Measurements from ENCODE around the gene S100A1.
"Not testable (repeated sequence)": the region's sequence is repeated elsewhere in the genome, so short reads cannot be mapped to it uniquely, and the experiment has no call there.

Gene S100A1

DNA sequence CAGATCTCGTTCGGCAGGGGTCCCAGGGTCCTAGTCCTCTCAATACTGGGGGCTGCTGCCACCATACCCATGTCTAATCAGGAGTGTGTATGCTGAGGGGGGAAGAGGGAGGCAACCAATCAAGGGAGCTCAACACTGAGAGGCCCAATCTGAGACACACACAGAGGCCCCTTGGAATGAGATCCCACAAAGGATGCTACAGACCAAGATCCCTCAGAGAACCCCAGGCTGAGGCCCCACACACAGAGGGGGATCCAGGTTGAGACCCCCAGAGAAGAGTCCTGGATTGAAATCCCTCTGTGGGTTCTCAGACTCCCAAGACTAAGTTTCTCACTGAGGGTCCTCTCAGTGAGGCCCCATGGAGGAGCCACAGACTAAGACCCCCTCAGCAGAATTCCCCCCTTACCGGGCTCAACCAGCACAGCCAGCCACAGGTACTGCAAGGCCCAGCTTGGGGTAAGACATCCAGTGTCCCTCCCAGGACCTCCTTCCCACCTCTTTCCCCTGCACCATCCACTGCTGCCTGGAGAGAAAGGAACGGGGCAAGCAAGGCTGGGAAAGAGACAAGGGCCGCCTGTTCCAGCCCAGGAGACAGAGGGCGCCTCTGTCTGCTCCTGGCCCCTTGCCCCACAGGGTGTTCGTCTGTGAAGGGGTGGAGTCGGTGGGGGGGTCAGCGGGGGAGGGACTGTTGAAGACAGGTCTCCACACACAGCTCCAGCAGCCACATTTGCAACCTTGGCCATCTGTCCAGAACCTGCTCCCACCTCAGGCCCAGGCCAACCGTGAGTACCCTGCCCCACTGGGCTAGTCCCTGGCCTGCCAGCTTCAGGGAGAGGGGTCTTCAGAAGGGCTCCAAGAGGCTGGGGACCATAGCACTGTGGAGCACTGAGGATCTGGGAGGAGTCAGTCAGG lies at the start of gene S100A1:
TSS of gene S100A1 (plus strand) at position 720 of the 912 bp plus-strand sequence. CDS start 2,088 bp downstream, outside the sequence.
- no peak for DNase-seq

DNA sequence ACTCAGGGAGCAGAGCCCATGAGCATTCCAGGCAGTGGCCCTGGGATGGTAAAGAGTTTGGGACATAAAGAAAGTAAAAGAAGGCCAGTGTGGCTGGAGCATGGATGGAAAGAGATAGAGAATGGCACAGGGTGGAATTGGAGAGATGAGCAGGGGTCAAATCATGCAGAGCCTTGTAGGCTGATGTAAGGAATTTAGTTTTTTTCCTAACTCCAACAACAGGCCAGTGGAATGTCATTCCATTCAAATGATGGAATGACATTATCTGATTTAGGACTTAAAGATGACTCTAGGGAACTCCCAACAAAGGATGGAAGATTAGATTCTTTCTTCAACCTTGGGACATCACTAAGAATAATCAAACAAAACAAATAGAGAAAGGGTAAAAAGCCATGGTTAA lies 49.7 kb upstream of the S100A1 start:
- DNase-seq, result no peak

DNA sequence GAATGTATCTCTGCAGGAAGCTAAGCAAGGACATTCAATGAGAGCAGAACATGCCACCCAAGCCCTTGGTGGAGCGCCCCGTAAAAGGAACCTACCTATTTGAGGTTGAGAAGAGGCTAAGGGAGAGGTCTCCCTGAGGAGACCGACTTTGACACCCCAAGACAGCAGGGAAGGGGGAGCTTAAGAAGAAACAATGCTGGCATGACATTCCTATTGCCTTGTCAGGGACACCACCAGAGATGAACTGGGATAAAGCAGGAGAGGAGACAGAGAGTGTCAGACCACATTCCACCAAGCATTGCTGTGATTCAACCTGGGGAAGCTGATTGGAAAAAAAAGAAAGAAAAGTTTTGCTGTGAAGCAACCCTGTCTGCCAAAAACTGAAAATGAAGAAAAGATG lies 49.3 kb upstream of the S100A1 start:
- no peak for DNase-seq

DNA sequence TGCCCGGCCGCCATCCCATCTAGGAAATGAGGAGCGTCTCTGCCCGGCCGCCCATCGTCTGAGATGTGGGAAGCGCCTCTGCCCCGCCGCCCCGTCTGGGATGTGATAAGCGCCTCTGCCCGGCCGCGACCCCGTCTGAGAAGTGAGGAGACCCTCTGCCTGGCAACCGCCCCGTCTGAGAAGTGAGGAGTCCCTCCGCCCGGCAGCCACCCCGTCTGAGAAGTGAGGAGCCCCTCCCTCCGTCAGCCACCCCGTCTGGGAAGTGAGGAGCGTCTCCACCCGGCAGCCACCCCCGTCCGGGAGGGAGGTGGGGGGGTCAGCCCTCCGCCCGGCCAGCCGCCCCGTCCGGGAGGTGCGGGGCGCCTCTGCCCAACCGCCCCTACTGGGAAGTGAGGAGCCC lies 45.4 kb upstream of the S100A1 start:
- not testable (repeated sequence) for DNase-seq

DNA sequence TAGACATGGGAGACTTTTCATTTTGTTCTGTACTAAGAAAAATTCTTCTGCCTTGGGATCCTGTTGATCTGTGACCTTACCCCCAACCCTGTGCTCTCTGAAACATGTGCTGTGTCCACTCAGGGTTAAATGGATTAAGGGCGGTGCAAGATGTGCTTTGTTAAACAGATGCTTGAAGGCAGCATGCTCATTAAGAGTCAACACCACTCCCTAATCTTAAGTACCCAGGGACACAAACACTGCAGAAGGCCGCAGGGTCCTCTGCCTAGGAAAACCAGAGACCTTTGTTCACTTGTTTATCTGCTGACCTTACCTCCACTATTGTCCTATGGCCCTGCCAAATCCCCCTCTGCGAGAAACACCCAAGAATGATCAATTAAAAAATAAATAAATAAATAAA lies 44.7 kb upstream of the S100A1 start:
- not testable (repeated sequence) for DNase-seq

DNA sequence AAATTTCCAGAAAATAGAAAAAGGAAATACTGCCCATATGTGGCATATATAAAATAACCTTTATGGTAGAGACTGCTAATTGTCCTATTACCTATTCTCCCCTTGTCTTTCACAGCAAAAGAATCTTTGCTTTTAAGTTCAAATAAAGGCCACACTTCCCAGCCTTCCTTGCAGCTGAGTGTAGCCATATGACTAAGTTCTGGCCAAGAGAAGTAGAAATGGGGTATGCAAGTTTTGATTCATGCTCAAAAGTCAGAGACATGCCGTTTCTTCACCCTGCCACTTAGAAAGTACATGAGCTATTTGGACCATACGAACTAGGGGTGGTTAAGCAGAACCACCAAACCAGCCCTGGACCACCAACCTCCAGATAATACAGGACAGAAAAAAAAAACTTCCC lies 44.3 kb upstream of the S100A1 start:
- no peak for DNase-seq

DNA sequence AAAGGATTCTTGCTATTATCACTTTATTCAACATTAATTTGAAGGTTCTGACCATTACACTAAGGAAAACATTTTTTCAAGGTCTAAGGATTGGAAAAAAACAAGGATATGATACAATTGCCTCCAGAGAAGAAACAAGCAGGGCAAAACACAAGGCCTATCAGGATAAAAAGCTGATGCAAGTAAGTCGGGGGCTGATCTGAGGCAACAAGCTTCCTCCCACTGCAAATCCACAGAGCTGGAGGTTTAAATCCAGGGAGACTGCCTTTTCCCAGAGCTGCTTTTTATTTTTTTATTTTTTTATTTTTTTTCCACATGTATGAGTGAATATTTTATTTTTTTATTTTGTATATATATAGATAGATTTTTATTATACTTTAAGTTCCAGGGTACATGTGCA lies 43.2 kb upstream of the S100A1 start:
- no peak for DNase-seq

DNA sequence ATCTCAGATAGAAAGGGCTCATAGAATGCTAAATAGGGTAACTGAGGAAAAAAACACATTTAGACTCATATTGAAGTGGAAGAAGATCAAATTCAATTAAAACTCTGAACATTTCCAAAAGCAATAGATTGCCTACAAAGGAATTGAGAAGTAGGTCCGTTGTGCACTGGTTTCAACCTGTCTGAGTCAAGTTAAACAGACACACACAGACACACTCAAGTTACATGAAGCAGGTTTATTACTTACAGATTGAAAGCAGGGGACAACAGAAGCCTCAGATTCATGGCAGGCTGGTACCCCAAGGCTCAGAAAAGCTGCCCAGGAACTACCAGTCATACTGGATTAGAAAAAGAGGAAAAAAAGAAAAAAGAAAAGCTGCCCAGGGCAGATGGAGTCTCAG lies 41.9 kb upstream of the S100A1 start:
- DNase-seq, result no peak

DNA sequence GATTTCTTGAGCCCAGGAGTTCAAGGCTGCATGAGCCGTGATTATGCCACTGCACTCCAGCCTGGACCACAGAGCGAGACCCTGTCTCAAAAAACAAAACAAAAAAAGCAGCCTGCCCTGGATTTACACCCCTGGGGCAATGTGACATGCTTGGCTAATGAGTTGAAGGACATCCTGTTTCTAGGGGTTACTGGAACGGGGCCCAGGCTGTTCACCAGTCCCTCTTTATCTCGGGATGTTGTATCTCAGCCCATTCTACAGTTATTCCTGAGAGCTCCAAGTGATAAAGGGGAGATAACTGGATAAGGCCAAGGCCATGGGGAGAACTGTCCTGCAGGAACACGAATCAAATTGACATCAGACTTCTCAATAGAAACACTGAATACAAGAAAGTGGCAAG lies 40.9 kb upstream of the S100A1 start:
- no peak for DNase-seq

DNA sequence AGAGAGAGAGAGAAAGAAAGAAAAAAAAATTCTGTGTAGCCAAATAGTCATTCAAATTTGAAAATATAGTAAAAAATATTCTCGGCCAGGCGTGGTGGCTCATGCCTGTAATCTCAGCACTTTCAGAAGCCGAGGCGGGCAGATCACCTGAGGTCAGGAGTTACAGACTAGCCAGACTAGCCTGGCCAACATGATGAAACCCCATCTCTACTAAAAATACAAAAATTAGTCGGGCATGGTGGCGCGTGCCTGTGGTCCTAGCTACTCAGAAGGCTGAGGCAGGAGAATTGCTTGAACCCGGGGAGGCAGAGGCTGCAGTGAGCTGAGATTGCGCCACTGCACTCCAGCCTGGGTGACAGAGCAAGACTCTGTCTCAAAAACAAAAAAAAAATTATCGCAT lies 40.2 kb upstream of the S100A1 start:
- DNase-seq, result not testable (repeated sequence)

DNA sequence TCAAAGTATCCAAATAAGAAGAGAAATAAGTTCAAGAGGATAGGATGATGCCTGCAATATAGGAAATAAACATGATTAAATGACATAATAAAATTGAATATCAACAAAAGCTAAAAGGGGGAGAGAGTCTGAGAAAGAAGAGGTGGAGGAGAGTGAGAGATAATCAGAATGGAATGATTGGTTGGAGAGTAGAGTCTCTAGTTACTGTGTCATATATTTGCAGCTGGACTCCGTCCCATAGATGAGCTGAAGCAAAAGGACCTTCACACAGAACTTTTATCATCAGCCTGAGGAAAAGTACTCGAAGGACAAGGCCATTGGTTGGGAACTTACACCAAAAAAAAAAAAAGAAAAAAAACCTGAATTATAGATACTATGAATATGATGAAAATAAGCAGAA lies 39.8 kb upstream of the S100A1 start:
- no peak for DNase-seq

DNA sequence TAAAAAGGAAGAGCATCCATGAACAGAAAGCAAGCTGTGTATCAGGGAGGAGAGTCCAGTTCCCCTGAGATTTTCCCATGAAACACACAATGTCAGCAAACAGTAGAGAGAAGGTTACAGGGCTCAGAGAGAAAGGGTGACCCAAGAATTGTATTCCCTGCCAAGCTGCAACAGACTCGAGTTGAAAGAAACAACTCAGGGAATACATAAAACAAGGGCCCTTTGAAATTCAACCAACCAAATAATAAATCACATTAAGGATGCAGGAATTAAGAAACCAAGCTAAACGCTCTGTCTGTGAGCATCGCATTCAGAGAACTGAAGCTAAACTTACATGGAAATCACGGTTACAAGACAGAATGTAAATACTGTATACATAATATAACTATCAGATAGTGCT lies 35.5 kb upstream of the S100A1 start:
- no peak for DNase-seq

DNA sequence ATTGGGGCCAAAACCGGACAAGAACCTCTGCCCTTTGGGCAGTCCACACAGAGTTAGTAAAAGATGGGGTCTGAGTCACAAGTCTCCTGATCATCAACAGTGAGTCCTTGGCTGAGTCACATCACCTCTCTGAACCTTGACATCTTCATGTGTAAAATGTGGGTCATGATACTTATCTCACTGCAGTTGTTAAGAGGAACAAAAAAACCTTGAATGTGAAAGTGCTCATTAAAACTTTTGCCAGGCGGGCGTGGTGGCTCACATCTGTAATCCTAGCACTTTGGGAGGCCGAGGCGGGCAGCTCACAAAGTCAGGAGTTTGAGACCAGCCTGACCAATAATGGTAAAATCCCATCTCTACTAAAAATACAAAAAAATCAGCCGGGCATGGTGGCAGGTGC lies 31.0 kb upstream of the S100A1 start:
- no peak for DNase-seq

DNA sequence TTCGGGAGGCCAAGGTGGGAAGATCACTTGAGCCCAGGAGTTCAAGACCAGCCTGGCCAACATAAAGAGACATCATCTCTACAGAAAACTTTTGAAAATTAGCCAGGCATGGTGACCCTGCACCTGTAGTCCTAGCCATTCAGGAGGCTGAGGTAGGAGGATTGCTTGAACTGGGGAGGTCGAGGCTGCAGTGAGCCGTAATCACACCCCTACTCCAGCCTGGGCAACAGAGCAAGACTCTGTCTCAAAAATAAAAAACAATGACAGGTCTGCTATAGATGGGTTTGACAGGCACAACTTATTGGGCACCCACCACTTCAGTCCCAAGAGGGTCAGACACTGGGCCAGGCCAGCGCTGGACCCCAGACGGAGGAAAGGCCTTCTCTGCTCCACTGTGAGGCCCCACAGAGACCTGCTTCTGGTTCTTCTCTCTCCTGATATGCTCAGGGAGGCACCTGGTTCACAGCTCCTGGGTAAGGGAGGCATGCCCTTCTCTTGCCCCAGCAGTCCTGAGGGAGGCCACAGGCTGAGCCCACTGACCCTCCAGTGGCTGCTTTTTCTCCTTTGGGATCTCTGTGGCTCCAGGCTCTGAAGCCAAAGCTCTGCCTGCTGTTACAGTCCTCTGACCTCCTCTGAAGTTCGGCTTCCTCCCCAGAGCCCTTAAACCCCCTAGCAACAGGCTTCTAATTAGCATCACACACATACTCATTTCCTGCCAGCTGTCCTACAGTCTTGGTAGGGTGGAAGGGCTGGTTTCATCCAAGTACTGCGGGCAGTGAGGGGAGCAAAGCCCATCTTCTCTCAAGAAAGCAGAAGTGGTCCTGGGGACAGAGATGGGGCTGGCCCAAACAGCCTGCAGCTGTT lies 29.7 kb upstream of the S100A1 start:
- DNase-seq, result no peak

DNA sequence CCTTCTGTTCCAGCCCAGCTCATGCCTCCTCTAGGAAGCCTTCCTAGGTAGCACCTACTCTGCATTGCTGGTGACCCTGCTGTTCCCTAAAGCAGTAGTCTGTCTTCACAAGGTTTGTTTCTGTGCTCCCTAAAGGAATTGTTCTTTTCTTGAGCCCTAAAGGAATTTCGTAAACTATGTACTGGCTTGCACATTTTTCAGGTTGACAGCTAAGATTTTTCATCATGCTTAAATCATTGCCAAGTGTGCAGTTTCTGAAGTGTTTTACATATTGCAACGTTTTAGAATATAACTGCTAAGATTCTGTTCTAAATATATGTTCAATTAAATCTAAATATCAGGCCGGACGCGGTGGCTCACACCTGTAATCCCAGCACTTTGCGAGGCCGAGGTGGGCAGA lies 28.4 kb upstream of the S100A1 start:
- DNase-seq, result no peak

DNA sequence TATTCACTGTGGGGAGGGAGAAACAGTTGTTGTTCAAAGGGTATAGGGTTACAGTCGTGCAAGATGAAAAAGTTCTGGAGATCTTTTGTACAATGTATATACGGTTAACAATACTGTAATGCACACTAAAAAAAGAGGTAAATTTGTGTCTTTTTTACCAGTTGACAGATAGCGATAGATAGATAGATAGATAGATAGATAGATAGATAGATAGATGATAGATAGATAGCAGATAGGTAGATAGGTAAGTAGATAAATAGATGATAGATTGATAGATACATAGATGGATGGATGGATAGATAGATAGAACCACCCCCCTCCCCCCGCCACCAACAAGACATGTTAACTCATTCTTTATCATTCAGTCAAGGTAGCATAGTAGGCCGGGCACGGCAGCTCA lies 25.5 kb upstream of the S100A1 start:
- DNase-seq, result no peak

DNA sequence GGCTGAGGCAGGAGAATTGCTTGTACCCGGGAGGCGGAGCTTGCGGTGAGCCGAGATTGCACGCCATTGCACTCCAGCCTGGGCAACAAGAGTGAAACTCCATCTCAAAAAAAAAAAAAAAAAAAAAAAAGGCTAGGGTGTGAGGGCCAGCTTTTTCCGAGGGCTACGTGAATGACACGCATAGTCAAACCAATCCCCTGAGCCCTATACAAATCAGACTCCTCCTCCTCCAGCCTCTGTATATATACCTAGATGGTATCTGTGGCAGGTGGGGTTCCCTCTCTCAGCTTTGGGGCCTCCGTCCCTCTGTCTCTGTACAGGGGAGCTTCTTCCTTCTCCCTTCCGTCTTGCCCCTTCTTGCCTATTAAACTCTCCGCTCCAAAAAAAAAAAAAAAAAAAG lies 22.0 kb upstream of the S100A1 start:
- no peak for DNase-seq

DNA sequence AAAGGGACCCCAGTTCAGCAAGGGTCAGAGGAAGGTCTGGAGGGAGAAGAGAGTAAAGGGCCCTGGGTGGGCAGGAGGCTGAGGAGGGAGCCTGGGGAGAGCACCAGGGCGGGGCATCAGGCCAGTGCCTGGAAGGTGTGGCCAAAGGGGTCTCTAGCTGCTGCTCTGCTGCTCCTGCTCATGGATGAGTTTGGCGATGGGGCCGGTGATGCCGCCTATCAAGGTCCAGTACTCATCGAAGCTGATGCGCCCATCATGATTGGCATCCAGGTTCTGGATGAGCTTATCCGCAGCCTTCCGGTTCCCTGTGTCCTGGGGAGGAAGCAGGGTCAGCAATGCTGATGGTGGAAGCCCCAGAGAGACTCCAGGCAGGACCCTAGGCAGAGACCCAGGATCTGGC lies 20.9 kb upstream of the S100A1 start:
- DNase-seq, result no peak

DNA sequence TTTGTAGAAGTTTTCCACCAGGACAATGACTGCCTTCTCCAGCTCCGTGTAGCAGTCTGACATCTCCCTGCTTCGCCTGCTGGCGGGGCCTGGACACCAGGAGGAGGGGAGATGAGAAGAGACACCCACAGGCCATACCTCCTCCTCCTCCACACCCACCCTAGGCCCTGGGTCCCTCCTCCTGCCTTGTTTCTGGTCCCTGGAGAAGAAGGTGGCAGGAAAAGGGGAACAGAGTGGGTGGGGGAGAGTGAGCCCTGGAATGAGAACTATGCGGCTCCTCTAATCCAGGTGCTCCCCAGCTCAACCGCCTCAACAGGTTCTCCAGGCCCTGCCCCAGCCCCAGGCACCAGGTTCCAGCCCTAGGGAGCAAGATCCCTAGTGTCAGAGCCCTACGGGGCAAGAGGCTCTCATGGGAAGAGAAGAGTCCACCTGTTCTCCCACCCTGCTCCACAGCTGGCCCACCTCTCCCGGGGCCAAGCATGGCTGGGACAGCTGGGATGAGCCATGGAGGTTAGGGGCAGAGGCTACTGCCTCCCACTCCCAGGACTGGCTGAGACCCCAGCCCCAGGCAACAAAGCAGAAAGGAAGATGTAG lies 20.0 kb upstream of the S100A1 start:
- no peak for DNase-seq

DNA sequence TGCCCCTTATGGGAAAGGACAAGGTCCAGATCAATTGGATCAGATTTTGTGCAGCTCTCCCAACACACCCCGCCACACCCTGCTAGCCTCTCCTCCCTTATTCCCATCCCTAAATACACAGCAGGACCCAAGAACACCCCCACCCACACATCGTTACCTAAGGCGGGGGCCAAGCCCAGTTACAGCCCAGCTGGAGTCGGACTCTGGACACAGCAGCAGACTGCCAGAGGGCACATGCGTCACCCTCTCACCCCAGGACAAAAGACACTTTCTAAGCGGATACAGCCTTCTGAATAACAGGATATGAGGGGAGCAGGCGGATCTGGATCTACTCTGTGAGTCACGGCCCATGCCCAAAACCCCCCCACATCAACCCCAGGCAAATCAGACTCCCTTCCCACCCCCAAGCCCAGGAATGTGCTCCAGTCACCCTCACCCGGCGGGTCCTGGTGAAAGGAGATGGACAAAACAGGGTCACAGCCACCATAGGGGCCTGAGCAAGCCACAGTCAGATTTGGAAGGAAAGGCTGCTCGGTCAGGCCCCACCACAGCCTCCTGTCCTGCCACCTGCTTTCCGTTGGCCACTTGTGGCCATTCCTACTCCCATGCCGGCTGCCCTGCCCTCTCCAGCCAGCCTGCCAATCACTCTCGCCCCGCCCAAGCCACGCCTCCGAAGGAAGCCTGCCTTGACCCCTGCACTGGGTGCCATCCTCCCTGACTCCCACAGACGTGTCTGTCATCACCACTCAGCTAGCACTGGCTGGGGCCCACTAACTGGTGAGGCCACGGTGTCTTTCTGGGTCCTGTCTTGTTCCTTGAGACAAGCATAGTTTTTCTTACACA lies 19.3 kb upstream of the S100A1 start:
- DNase-seq, result no peak

DNA sequence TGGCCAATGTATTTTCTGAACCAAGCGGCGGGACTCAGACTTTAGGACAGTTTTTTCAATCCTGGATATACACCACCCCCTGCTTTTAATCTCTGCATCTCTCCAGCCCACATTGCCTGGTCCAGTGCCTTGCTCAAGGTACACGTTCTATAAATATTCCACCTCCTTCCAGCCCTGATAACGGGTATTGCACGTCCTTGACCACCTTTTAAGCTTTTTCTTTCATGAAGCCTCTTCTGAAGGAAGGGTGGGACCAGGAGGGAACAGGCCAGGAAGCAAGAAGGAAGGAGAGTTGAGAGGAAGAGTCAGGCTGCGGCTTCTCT lies 18.7 kb upstream of the S100A1 start:
- DNase-seq, result no peak

DNA sequence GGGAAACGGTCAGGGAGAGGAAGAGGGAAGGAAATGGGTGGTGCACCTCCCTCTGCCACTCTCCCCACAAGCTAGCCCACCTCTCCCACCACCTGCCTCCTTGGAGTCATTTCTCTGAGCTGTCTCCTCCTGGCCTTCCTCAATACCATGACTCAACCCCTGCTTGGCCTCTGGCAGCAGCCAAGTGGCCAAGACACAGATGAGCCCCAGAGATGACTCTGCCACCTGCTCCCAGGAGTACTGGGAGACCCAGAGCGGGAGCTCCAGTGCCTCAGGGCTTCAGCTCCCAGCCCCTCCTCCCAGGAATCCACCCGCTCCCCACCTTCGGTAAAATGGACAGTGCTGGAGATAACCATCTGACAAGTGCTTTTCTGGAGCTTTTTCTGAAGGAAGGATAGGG lies 17.9 kb upstream of the S100A1 start:
- DNase-seq, result no peak

DNA sequence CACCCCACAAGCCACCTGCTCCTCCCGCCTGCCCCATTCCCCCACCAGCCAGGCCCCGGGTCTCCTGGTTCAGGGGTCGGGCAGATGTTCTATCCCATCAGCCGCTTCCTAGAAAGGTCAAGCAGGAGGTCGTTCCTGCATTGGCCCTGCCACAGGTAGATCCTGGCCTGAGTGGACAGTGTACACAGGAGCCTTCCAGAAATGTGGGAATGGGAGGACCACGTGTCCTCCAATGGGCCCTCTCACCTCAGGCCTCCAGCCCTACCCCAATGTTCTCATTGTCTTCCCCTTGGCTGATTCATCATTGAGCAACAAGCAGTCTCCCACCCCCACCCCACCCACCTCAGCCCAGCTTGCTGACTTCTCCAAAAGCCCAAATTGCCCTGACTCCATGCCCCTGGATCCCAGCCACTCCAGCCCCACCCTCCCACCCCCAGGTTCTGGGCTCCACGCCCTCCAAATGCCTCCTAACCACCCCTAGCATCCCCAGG lies 17.4 kb upstream of the S100A1 start:
- no peak for DNase-seq
